ENCODE measurements around the gene CPD. TPM values are rescaled to one million over a fixed set of nuclear protein-coding genes. Genes with fewer than 3 reads are reported as not detected.

CPD gene
- total and polyA plus RNA-seq, 9 of the 15 experiments (the other 6 are each of a cell fraction or from before 2014, with no cell fraction given), result 4.5 to 24.4 (median 20.4) TPM

DNA sequence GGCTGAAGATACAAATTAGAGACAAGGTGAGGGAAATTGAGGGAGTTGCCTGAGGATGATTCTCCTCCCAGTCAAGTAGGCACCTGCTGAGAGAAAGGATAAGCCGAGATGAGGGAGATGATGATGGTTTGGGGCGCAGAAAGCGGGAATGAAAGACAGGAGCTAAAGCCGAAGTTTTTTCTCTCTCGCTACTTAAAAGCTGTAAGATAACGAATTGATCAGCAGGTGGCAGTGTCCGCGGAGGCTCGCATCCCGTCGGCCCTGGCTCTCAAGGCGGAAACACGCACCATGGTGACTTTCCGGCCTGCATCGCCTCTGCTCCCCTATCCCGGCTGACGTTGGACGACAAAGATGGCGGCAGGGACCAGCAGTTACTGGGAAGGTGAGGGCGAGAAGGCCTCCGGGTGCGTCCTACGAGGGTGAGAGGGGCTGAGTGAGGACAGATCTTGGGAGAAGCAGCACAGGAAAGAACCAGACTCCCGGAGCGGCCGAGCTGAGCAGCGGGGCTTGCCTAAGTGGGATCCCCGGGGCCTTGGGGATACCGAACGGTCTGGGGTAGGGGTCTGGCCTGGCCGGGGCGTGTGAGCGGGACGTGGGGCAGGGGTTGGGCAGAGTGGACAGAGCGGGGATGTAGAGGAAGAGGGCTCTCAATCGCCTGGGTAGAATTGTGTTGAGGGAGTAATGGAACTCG lies 98.5 kb downstream of the CPD start, which contains the start of gene GOSR1 (continued):
- TF ChIP-seq, protein P1, sequence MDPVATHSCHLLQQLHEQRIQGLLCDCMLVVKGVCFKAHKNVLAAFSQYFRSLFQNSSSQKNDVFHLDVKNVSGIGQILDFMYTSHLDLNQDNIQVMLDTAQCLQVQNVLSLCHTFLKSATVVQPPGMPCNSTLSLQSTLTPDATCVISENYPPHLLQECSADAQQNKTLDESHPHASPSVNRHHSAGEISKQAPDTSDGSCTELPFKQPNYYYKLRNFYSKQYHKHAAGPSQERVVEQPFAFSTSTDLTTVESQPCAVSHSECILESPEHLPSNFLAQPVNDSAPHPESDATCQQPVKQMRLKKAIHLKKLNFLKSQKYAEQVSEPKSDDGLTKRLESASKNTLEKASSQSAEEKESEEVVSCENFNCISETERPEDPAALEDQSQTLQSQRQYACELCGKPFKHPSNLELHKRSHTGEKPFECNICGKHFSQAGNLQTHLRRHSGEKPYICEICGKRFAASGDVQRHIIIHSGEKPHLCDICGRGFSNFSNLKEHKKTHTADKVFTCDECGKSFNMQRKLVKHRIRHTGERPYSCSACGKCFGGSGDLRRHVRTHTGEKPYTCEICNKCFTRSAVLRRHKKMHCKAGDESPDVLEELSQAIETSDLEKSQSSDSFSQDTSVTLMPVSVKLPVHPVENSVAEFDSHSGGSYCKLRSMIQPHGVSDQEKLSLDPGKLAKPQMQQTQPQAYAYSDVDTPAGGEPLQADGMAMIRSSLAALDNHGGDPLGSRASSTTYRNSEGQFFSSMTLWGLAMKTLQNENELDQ (CRISPR knock-in tag; IDR thresholded peaks at IDR 0.05; ENCODE audit: borderline replicate concordance), result no peak
- no peak for TF ChIP-seq BMI1 (IDR thresholded peaks at IDR 0.05; ENCODE audit: low read length)
- TF ChIP-seq PHF20 (IDR thresholded peaks at IDR 0.05; ENCODE audit: partially characterized antibody), result peak; percentile 96
- TF ChIP-seq SRSF9 (IDR thresholded peaks at IDR 0.05; ENCODE audit: borderline replicate concordance, low read depth, low read length), result no peak
- peak; percentile 94 for TF ChIP-seq EP400 (IDR thresholded peaks at IDR 0.05)
- TF ChIP-seq, protein P2, sequence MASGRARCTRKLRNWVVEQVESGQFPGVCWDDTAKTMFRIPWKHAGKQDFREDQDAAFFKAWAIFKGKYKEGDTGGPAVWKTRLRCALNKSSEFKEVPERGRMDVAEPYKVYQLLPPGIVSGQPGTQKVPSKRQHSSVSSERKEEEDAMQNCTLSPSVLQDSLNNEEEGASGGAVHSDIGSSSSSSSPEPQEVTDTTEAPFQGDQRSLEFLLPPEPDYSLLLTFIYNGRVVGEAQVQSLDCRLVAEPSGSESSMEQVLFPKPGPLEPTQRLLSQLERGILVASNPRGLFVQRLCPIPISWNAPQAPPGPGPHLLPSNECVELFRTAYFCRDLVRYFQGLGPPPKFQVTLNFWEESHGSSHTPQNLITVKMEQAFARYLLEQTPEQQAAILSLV (tag; IDR thresholded peaks at IDR 0.05), result no peak
- TF ChIP-seq, protein P3, sequence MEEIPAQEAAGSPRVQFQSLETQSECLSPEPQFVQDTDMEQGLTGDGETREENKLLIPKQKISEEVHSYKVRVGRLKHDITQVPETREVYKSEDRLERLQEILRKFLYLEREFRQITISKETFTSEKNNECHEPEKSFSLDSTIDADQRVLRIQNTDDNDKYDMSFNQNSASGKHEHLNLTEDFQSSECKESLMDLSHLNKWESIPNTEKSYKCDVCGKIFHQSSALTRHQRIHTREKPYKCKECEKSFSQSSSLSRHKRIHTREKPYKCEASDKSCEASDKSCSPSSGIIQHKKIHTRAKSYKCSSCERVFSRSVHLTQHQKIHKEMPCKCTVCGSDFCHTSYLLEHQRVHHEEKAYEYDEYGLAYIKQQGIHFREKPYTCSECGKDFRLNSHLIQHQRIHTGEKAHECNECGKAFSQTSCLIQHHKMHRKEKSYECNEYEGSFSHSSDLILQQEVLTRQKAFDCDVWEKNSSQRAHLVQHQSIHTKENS (CRISPR knock-in tag; IDR thresholded peaks at IDR 0.05), result no peak
- no peak for TF ChIP-seq WHSC1 (IDR thresholded peaks at IDR 0.05; ENCODE audit: low read length)
- TF ChIP-seq, protein P4, sequence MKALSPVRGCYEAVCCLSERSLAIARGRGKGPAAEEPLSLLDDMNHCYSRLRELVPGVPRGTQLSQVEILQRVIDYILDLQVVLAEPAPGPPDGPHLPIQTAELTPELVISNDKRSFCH (CRISPR knock-in tag; IDR thresholded peaks at IDR 0.05), result no peak
- TF ChIP-seq, protein P4 (tag; IDR thresholded peaks at IDR 0.05), result no peak
- TF ChIP-seq NCOA4 (IDR thresholded peaks at IDR 0.05; ENCODE audit: partially characterized antibody), result no peak
- TF ChIP-seq MTA1 (IDR thresholded peaks at IDR 0.05; ENCODE audit: borderline replicate concordance), result no peak
- TF ChIP-seq, protein P5, sequence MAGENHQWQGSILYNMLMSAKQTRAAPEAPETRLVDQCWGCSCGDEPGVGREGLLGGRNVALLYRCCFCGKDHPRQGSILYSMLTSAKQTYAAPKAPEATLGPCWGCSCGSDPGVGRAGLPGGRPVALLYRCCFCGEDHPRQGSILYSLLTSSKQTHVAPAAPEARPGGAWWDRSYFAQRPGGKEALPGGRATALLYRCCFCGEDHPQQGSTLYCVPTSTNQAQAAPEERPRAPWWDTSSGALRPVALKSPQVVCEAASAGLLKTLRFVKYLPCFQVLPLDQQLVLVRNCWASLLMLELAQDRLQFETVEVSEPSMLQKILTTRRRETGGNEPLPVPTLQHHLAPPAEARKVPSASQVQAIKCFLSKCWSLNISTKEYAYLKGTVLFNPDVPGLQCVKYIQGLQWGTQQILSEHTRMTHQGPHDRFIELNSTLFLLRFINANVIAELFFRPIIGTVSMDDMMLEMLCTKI (IDR thresholded peaks at IDR 0.05; ENCODE audit: partially characterized antibody), result no peak
- TF ChIP-seq IRF2 (CRISPR knock-in tag; IDR thresholded peaks at IDR 0.05), result no peak
- TF ChIP-seq, protein P6, sequence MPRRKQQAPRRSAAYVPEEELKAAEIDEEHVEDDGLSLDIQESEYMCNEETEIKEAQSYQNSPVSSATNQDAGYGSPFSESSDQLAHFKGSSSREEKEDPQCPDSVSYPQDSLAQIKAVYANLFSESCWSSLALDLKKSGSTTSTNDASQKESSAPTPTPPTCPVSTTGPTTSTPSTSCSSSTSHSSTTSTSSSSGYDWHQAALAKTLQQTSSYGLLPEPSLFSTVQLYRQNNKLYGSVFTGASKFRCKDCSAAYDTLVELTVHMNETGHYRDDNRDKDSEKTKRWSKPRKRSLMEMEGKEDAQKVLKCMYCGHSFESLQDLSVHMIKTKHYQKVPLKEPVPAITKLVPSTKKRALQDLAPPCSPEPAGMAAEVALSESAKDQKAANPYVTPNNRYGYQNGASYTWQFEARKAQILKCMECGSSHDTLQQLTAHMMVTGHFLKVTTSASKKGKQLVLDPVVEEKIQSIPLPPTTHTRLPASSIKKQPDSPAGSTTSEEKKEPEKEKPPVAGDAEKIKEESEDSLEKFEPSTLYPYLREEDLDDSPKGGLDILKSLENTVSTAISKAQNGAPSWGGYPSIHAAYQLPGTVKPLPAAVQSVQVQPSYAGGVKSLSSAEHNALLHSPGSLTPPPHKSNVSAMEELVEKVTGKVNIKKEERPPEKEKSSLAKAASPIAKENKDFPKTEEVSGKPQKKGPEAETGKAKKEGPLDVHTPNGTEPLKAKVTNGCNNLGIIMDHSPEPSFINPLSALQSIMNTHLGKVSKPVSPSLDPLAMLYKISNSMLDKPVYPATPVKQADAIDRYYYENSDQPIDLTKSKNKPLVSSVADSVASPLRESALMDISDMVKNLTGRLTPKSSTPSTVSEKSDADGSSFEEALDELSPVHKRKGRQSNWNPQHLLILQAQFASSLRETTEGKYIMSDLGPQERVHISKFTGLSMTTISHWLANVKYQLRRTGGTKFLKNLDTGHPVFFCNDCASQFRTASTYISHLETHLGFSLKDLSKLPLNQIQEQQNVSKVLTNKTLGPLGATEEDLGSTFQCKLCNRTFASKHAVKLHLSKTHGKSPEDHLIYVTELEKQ (CRISPR knock-in tag; IDR thresholded peaks at IDR 0.05), result no peak
- no peak for TF ChIP-seq SRF (CRISPR knock-in tag; IDR thresholded peaks at IDR 0.05)
- TF ChIP-seq NFYB (IDR thresholded peaks at IDR 0.05; ENCODE audit: extremely low read depth, insufficient read length), result no peak
- TF ChIP-seq ZNF699 (CRISPR knock-in tag; IDR thresholded peaks at IDR 0.05; ENCODE audit: insufficient replicate concordance), result no peak
